ENCODE data around the gene DAPK2. TPM values are rescaled to one million over a fixed set of nuclear protein-coding genes. Genes with fewer than 3 reads are reported as not detected.
"Not testable (repeated sequence)": the region's sequence is repeated elsewhere in the genome, so short reads cannot be mapped to it uniquely, and the experiment has no call there.

Gene DAPK2
- total RNA-seq, 1 donor from 2014 or later = 31.8 TPM

- intact Hi-C loops (cut with DNase I) = no loop called here
- no peak for DNase-seq (ENCODE audit: low spot score)
These were observed 14.4 kb upstream of the DAPK2 start for GRCh38 chr15:64060716-64061115.

DNA sequence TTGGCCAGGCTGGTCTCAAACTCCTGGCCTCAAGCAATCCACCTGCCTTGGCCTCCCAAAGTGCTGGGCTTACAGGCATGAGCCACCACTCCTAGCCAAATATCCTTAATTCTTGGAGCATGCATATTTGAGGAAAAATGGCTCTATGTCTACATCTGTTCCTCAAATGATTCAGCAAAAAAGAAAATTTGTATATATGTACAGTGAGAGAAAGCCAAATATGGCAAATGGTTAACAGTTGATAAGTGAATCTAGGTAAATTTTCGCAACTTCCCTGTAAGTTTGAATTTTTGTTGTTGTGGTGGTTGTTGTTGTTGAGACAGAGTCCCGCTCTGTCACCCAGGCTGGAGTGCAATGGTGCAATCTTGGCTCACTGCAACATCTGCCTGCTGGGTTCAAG lies 12.8 kb upstream of the DAPK2 start:
- DNase-seq (ENCODE audit: low spot score); intact Hi-C loops (cut with DNase I): not testable (repeated sequence)

DNA sequence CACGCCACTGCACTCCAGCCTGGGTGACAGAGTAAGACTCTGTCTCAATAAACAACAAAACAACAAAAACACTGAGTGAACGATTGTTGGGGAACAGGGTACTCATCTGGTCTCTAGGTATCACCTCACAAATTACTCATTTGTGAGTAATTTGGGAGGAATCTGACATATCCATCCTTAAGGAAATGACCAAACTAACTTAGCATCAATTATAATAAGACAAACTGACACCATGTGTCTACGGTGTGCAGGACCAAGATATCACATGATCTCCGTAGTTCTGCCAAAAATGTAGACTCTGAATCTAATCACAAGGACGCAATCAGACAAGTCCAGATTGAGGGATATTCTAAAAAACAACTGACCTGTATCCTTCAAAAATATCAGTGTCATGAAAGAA lies 12.0 kb upstream of the DAPK2 start:
- intact Hi-C loops (cut with DNase I) = no loop called here
- DNase-seq (ENCODE audit: low spot score) = no peak

DNA sequence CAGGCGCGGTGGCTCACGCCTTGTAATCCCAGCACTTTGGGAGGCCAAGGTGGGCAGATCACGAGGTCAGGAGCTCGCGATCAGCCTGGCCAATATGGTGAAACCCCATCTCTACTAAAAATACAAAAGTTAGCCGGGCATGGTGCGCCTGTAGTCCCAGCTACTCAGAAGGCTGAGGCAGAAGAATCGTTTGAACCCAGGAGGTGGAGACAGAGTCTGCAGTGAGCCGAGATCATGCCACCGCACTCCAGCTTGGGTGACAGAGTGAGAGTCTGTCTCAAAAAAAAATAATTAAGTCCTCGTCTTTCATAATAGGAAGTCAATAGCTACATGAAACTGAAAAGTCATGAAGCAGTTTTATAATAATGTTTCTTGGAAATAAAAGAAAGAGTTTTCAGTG lies 7.4 kb upstream of the DAPK2 start:
- intact Hi-C loops (cut with DNase I) = not testable (repeated sequence)

GRCh38 chr15:64052925-64053491 lies 6.7 kb upstream of the DAPK2 start:
- no peak for DNase-seq (ENCODE audit: low spot score)
- intact Hi-C loops (cut with DNase I) = no loop called here

More for the DNA sequence above, 7.4 kb upstream of the DAPK2 start:
- DNase-seq (ENCODE audit: low spot score) = not testable (repeated sequence)

- DNase-seq (ENCODE audit: low spot score) = no peak
- intact Hi-C loops (cut with DNase I) = no loop called here
These were observed 5.3 kb upstream of the DAPK2 start for GRCh38 chr15:64051407-64052259.

DNA sequence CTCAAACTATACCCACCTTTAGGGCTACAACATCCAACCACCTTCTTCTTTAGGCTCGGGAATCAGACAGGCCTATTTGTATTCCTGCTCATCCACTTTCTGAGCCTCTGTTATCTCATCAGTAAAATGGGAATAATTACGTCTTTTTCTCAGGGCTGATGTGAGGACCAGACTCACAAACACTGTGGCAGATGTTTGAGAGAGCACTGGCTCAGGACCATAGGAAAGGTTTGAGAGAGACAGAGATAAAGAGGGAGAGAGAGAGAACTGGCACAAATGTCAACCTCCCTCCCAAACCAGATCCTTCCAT lies 4.8 kb upstream of the DAPK2 start:
- intact Hi-C loops (cut with DNase I) = no loop called here
- no peak for DNase-seq (ENCODE audit: low spot score)

DNA sequence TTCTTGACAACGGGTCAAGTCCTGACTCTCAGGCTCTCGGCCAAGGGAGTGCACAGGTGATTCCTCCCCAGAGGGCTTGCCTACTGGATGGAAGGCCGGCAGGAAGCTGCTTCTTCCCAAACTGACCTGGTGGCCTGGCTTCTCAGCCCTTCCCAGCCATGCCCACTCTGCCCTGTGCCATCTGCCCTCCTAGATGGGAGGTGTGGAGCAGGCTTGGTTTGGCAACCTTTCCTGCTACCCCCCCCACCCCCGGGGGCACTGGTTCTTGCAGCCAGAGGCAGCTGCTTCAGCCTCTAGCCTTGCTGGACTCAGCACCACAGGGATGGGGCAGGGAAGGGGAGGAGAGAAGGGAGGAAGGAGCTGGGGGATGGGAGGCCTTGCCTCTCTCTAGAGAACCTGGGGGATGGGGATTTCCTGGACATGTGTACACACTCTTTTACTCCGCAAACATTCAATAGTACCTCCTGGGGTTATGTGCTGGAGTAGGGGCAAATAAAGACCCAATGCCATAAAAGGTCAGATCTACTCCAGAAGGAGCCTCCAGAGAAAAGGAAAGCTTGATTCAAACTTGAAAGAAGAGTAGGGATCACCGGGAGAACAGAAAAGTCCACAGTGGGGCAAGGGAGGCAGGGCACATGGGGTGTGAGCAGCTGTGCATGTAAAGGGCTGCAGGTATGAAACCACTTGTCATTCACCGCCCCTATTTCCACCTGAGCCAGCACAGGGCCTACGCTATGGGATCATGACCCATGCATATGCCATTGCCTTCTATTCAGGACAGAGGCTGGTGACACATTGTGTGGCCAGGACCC lies 4.2 kb upstream of the DAPK2 start:
- DNase-seq (ENCODE audit: low spot score) = no peak
- intact Hi-C loops (cut with DNase I) = no loop called here

- no peak for DNase-seq (ENCODE audit: low spot score)
- intact Hi-C loops (cut with DNase I) = loop anchor here (5.0 kb wide), 4 partner anchors 102 to 297 kb away; partner anchors contain the start of gene HERC1
These were observed 2.6 kb upstream of the DAPK2 start for GRCh38 chr15:64048781-64049460.

- DNase-seq (ENCODE audit: low spot score) = no peak
- intact Hi-C loops (cut with DNase I) = loop anchor here (5.0 kb wide), 4 partner anchors 99 to 294 kb away; partner anchors contain the start of gene HERC1
These were observed 388 bp downstream of the DAPK2 start for GRCh38 chr15:64045774-64046420.

GRCh38 chr15:64045101-64045435 lies 1.2 kb downstream of the DAPK2 start:
- no peak for DNase-seq (ENCODE audit: low spot score)

GRCh38 chr15:64044300-64045100 lies 1.8 kb downstream of the DAPK2 start:
- intact Hi-C loops (cut with DNase I) = loop anchor here (5.0 kb wide), 4 partner anchors 97 to 292 kb away; partner anchors contain the start of gene HERC1
- no peak for DNase-seq (ENCODE audit: low spot score)

More at GRCh38 chr15:64045101-64045435, 1.2 kb downstream of the DAPK2 start:
- intact Hi-C loops (cut with DNase I) = loop anchor here (5.0 kb wide), 4 partner anchors 98 to 293 kb away; partner anchors contain the start of gene HERC1

DNA sequence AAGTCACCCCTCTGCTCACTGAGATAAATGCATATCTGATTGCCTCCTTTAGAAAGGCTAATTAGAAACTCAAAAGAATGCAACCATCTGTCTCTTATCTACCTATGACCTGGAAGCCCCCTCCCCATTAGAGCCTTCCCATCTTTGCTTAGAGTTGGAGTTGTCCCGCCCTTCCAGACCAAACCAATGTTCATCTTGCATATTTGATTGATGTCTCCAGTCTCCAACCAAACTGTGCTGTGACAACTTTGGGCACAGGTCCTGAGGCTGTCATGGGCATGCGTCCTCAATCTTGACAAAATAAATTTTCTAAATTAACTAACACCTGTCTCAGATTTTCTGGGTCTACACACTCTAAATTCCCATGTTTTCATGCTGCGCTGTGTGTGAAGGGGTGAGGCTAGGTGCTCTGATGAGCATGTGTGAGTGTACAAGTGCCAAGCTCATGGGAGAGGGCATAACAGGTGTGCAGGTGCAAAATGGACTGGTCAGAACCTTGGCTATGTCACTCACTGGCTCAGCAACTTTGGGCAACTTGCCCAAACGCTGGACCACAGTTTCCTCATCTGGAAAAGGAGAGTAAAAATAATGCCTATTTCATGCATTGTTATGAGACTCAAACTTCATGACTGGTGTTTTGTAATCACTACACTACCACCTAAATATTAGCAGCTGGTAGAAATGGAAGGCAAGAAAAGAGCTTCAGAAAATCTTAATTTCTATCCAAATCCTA lies 7.2 kb downstream of the DAPK2 start:
- no peak for DNase-seq (ENCODE audit: low spot score)
- intact Hi-C loops (cut with DNase I) = no loop called here

DNA sequence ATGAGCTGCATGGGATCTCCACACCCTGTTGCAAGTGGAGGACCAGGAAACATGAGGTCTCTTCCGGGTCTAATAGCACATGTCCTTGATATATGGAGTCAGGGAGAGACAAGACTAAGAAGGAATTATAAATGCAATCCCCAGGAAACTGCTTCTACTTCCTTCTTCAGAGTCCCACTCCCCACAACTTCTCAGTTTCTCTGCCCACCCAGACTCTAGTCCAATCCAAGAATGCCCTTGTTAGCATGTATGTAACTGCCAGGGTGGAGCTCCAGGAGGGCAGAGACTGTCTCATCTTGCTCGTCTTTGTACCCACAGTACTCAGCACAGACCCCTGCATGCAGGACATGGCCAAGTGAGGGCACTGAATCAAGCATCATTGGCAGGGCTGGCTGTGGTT lies 8.3 kb downstream of the DAPK2 start:
- DNase-seq (ENCODE audit: low spot score) = no peak
- intact Hi-C loops (cut with DNase I) = no loop called here

DNA sequence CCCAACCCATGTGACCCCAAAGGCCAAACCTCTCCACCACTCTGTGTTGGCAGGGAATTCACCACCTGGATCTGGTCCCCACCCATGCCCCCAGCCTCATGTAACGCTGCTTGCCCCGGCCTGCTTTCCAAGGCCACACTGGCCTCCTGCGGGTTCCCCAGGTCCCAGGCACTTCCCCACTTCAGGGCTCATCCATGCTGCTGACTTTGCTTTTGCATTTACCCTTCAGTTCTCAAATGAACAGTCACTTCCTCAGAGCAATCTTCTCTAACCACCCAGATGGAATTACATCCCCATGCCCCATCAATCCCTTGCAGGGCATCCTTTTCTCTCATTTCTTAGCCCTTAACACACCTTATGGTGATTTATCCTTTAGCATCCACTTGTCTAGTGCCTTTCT lies 9.2 kb downstream of the DAPK2 start:
- intact Hi-C loops (cut with DNase I) = no loop called here
- no peak for DNase-seq (ENCODE audit: low spot score)

DNA sequence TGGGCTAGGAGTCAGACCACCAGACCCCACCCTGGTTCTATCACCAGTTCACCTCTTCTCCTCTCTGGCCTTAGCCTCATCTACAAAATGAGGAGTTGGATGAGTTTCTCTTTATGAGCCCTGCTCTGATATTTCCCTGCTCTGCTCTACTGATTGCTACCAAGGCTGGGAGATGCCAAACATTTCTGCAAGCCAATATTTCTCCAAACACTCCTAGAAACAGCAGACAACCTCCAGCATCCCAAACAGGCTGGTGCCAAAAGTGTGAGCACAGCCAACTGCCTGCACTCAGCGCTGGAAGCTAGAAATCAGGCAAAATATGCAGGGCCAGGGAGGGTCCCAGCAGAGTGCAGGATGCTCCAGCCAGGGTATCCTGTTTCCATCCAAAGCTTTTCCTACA lies 10.8 kb downstream of the DAPK2 start:
- DNase-seq (ENCODE audit: low spot score) = no peak
- intact Hi-C loops (cut with DNase I) = no loop called here

DNA sequence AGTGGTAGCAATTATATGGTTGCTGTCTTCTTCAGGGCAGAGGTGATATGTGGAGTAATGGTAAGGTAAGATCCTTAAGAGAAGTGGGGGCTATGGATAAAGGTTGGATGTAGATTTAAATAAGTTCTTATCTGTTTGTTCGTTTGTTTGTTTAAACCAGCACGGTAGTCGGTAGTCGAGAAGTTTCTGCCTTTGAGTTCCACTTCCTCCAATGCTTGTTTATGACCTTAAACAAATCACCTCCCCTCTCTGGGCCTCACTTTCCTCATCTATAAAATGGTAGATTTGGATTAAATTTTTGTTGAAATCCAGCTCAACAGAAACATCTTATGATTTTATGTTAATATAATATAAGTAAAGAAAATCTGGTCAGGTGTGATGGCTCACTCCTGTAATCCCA lies 11.8 kb downstream of the DAPK2 start:
- intact Hi-C loops (cut with DNase I) = no loop called here

DNA sequence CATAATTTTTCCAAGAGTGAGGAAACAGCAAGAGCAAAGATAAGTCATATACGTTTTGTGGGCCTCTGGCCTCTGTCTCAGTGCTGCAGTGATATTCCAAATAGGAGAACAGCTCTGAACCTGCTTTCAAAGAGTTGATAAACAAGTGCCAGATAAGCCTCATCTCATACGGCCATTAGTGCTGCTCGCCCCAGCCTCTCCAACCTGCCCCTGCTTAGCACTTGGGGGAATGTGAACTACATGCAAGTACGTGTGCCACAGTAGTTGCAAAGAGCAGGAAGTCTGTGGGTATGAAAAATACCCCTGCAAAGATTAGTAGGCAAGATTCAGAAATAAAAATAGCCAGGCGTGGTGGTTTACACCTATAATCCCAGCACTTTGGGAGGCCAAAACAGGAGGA lies 14.0 kb downstream of the DAPK2 start:
- no peak for DNase-seq (ENCODE audit: low spot score)
- intact Hi-C loops (cut with DNase I) = no loop called here

More for the DNA sequence above, 11.8 kb downstream of the DAPK2 start:
- no peak for DNase-seq (ENCODE audit: low spot score)

Measured in cardiac septum (tissue), 1 donor.